OCI-LY1 (cell line): ENCODE measurements around the gene OTOG.

Source experiments
- H2AFZ ChIP-seq: fragments of 200-600 bp; sonication (generic), shearing (Covaris generic); 2 replicates; pipeline ENCODE4 v1.6.0; 2014; ENCODE audit warnings: antibody characterized with exemption, mild to moderate bottlenecking, low read length
- H3F3A ChIP-seq: fragments of 200-600 bp; sonication (generic), shearing (Covaris generic); 2 replicates; pipeline ENCODE4 v1.6.0; 2014; ENCODE audit warnings: mild to moderate bottlenecking, antibody characterized with exemption, low read length, moderate library complexity; ENCODE audit not compliant: insufficient read depth
- H3K27ac ChIP-seq: fragments of 200-600 bp; sonication (generic); 2 replicates; pipeline ENCODE4 v1.5.1; 2014; ENCODE audit warnings: low read length, mixed run types, mild to moderate bottlenecking, low read depth; ENCODE audit not compliant: poor library complexity, severe bottlenecking
- H3K27me3 ChIP-seq: fragments of 200-600 bp; sonication (generic); 2 replicates; pipeline ENCODE4 v1.6.0; 2014; ENCODE audit warnings: antibody characterized with exemption, mild to moderate bottlenecking, low read length, moderate library complexity; ENCODE audit not compliant: insufficient read depth
- H3K36me3 ChIP-seq: fragments of 200-600 bp; sonication (generic); 2 replicates; pipeline ENCODE4 v1.6.1; 2014; ENCODE audit warnings: mild to moderate bottlenecking, antibody characterized with exemption, low read length, moderate library complexity, mixed read lengths; ENCODE audit not compliant: insufficient read depth
- H3K4me1 ChIP-seq: fragments of 200-600 bp; sonication (generic); 2 replicates; pipeline ENCODE4 v1.5.1; 2014; ENCODE audit warnings: mild to moderate bottlenecking, low read length, moderate library complexity; ENCODE audit not compliant: insufficient read depth, severe bottlenecking
- H3K4me2 ChIP-seq: fragments of 200-600 bp; sonication (generic), shearing (Covaris generic); 2 replicates; pipeline ENCODE4 v1.6.1; 2014; ENCODE audit warnings: low read length
- H3K4me3 ChIP-seq: fragments of 200-600 bp; sonication (generic); 2 replicates; pipeline ENCODE4 v1.5.1; 2014; ENCODE audit warnings: low read length, low read depth, mild to moderate bottlenecking, mixed read lengths; ENCODE audit not compliant: poor library complexity, severe bottlenecking
- H3K79me2 ChIP-seq: fragments of 200-600 bp; shearing (Covaris generic); 2 replicates; pipeline ENCODE4 v1.6.1; 2016; ENCODE audit warnings: mixed run types, low read length, mixed read lengths; ENCODE audit not compliant: insufficient read depth
- H3K9ac ChIP-seq: fragments of 200-600 bp; sonication (generic), shearing (Covaris generic); 2 replicates; pipeline ENCODE4 v1.6.1; 2014; ENCODE audit warnings: mild to moderate bottlenecking, low read length, mixed read lengths
- H3K9me2 ChIP-seq: fragments of 200-600 bp; sonication (generic), shearing (Covaris generic); 2 replicates; pipeline ENCODE4 v1.6.1; 2014; ENCODE audit warnings: low read depth, mild to moderate bottlenecking, low read length, mixed read lengths
- H3K9me3 ChIP-seq: fragments of 200-600 bp; shearing (Covaris generic); 2 replicates; pipeline ENCODE4 v1.6.1; 2014; ENCODE audit warnings: low read length, mixed read lengths
- H4K20me1 ChIP-seq: fragments of 200-600 bp; sonication (generic), shearing (Covaris generic); 2 replicates; pipeline ENCODE4 v1.6.0; 2016; ENCODE audit warnings: mild to moderate bottlenecking, low read length; ENCODE audit not compliant: insufficient read depth
- CTCF ChIP-seq: fragments of 200-600 bp; sonication (generic), shearing (Covaris generic); IDR thresholded peaks from 2 replicates; pipeline ENCODE4 v1.5.1; 2017; ENCODE audit warnings: mild to moderate bottlenecking, antibody characterized with exemption, low read length, moderate library complexity, mixed read lengths
- EZH2 ChIP-seq: fragments of 200-600 bp; sonication (generic), shearing (Covaris generic); IDR thresholded peaks from 2 replicates; pipeline ENCODE4 v1.8.0; 2017; ENCODE audit warnings: borderline replicate concordance, mixed run types, mild to moderate bottlenecking, antibody characterized with exemption, low read length, moderate library complexity, mixed read lengths

Gene OTOG, protein sequence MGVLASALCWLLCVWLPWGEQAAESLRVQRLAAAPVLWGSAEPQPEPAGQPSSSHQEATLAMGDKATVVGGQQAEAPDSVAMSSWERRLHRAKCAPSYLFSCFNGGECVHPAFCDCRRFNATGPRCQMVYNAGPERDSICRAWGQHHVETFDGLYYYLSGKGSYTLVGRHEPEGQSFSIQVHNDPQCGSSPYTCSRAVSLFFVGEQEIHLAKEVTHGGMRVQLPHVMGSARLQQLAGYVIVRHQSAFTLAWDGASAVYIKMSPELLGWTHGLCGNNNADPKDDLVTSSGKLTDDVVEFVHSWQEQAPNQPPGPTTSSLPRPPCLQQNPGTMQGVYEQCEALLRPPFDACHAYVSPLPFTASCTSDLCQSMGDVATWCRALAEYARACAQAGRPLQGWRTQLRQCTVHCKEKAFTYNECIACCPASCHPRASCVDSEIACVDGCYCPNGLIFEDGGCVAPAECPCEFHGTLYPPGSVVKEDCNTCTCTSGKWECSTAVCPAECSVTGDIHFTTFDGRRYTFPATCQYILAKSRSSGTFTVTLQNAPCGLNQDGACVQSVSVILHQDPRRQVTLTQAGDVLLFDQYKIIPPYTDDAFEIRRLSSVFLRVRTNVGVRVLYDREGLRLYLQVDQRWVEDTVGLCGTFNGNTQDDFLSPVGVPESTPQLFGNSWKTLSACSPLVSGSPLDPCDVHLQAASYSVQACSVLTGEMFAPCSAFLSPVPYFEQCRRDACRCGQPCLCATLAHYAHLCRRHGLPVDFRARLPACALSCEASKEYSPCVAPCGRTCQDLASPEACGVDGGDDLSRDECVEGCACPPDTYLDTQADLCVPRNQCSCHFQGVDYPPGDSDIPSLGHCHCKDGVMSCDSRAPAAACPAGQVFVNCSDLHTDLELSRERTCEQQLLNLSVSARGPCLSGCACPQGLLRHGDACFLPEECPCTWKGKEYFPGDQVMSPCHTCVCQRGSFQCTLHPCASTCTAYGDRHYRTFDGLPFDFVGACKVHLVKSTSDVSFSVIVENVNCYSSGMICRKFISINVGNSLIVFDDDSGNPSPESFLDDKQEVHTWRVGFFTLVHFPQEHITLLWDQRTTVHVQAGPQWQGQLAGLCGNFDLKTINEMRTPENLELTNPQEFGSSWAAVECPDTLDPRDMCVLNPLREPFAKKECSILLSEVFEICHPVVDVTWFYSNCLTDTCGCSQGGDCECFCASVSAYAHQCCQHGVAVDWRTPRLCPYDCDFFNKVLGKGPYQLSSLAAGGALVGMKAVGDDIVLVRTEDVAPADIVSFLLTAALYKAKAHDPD (N-terminal part only)

GRCh38 chr11:17547051-17547577 is at the start of gene OTOG:
Gene OTOG, plus strand, starts transcription at chr11:17547259. Its CDS starts 114 bp downstream, at chr11:17547373.
- Histone ChIP-seq H3K27me3 (no peaks in the 10 kb centered on the region), H4K20me1 (no peaks in the 10 kb centered on the region), H3K9ac (no peak within 1 kb of the TSS), H3K27ac (no peak within 1 kb of the TSS), H3K79me2 (no peaks in the 10 kb centered on the region), H2AFZ (no peak within 1 kb of the TSS), H3K9me2 (no peaks in the 10 kb centered on the region), H3F3A (no peaks in the 10 kb centered on the region), H3K4me1 (no peaks in the 10 kb centered on the region), H3K36me3 (no peaks in the 10 kb centered on the region), H3K4me3 (no peak within 1 kb of the TSS), H3K9me3 (no peaks in the 10 kb centered on the region), H3K4me2 (no peak within 1 kb of the TSS)
- TF ChIP-seq EZH2: no peak
- no peak for TF ChIP-seq CTCF

GRCh38 chr11:17498058-17498457 is 49.0 kb upstream of the OTOG start:
- H2AFZ ChIP-seq: no peak overlapping the region
- H3K27me3 ChIP-seq: no peaks in the 10 kb centered on the region
- H3K27ac ChIP-seq: no peak overlapping the region
- H3K9me3 ChIP-seq: no peaks in the 10 kb centered on the region
- no peak for TF ChIP-seq EZH2
- TF ChIP-seq CTCF: no peak
- H3K4me2 ChIP-seq: no peak overlapping the region
- H3F3A ChIP-seq: no peaks in the 10 kb centered on the region
- H4K20me1 ChIP-seq: no peaks in the 10 kb centered on the region
- H3K79me2 ChIP-seq: no peaks in the 10 kb centered on the region
- H3K4me3 ChIP-seq: no peak overlapping the region
- no peaks in the 10 kb centered on the region for H3K9me2 ChIP-seq
- H3K36me3 ChIP-seq: no peaks in the 10 kb centered on the region
- H3K9ac ChIP-seq: no peak overlapping the region
- H3K4me1 ChIP-seq: no peaks in the 10 kb centered on the region

- H3K9me2 ChIP-seq: no peaks in the 10 kb centered on the region
- no peak overlapping the region for H3K4me2 ChIP-seq
- H3K27ac ChIP-seq: no peak overlapping the region
- no peaks in the 10 kb centered on the region for H3K79me2 ChIP-seq
- H3K4me1 ChIP-seq: no peaks in the 10 kb centered on the region
- H2AFZ ChIP-seq: no peak overlapping the region
- no peaks in the 10 kb centered on the region for H3K27me3 ChIP-seq
- no peak overlapping the region for H3K9ac ChIP-seq
- H4K20me1 ChIP-seq: no peaks in the 10 kb centered on the region
- no peak overlapping the region for H3K4me3 ChIP-seq
- H3K9me3 ChIP-seq: no peaks in the 10 kb centered on the region
- no peak for TF ChIP-seq EZH2
- peak; percentile 51 for TF ChIP-seq CTCF
- no peaks in the 10 kb centered on the region for H3F3A ChIP-seq
- H3K36me3 ChIP-seq: no peaks in the 10 kb centered on the region
These were observed 48.6 kb upstream of the OTOG start for GRCh38 chr11:17498475-17498874.
